Thyroid gland (tissue), 4 donors: Measurements from ENCODE around the gene SPEF2.

ENCODE experiments used
- POLR2A ChIP-seq, 2 donors: fragments of 450-650 bp; IDR thresholded peaks; one replicate each; pipeline ENCODE4 v1.6.1; 2017; ENCODE audit warnings: antibody characterized with exemption in 2 of 2, mild to moderate bottlenecking in 2 of 2, moderate library complexity in 1 of 2
- TF ChIP-seq, protein P1 (sequence below), 6 experiments: fragments of 200-600 bp in 3 of 6; fragments of 450-650 bp in 3 of 6; sonication (generic) in 3 of 6; IDR thresholded peaks; one replicate each; pipeline ENCODE4 v1.5.1; 2016 to 2019; ENCODE audit warnings: antibody characterized with exemption in 6 of 6, mild to moderate bottlenecking in 2 of 6, inconsistent platforms in 1 of 6, moderate library complexity in 1 of 6

DNA sequence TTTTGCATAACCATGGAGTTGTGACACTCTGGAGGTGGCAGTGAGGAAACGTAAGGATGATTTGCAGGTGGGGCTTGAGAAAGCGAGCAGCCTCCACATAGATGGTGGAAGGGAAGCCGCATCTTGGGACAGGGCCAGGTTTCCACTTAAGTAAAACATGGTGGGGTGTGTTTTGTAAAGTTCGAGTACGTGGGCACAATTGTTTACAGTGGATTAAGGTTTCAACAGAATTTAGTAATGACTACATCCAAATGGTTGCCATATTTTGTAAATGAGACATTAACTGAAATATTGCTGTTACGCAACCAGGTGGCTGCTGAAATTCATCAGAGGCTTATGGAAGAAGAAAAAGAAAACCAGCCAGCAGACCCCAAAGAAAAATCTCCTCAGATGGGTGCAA, 153.6 kb downstream of the SPEF2 start:
- TF ChIP-seq, protein P1, sequence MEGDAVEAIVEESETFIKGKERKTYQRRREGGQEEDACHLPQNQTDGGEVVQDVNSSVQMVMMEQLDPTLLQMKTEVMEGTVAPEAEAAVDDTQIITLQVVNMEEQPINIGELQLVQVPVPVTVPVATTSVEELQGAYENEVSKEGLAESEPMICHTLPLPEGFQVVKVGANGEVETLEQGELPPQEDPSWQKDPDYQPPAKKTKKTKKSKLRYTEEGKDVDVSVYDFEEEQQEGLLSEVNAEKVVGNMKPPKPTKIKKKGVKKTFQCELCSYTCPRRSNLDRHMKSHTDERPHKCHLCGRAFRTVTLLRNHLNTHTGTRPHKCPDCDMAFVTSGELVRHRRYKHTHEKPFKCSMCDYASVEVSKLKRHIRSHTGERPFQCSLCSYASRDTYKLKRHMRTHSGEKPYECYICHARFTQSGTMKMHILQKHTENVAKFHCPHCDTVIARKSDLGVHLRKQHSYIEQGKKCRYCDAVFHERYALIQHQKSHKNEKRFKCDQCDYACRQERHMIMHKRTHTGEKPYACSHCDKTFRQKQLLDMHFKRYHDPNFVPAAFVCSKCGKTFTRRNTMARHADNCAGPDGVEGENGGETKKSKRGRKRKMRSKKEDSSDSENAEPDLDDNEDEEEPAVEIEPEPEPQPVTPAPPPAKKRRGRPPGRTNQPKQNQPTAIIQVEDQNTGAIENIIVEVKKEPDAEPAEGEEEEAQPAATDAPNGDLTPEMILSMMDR (IDR thresholded peaks at IDR 0.05), result no peak
- TF ChIP-seq POLR2A (IDR thresholded peaks at IDR 0.05), result no peak
